Choroid plexus epithelial cell (primary cell): ENCODE measurements around the gene ZCCHC14.

ENCODE experiments used
- DNase-seq: peaks from one replicate; pipeline ENCODE4 v3.0.0-alpha.2; 2010; ENCODE audit warnings: low read depth
- H3K4me3 ChIP-seq: 2 replicates; pipeline ENCODE4 v1.5.1; 2011; ENCODE audit warnings: low read depth, mild to moderate bottlenecking, control low read depth, low read length, moderate library complexity
- CTCF ChIP-seq: conservative IDR thresholded peaks from 2 replicates; pipeline ENCODE4 v1.5.1; 2011; ENCODE audit warnings: low read depth, mild to moderate bottlenecking, control low read depth, inconsistent platforms, low read length, moderate library complexity

The ZCCHC14 gene

GRCh38 chr16:87474017-87474416, 18.8 kb downstream of the ZCCHC14 start:
- no peak for DNase-seq
- H3K4me3 ChIP-seq: no peak overlapping the region
- no peak for TF ChIP-seq CTCF

GRCh38 chr16:87472935-87473334, 19.9 kb downstream of the ZCCHC14 start:
- TF ChIP-seq CTCF: no peak
- no peak for DNase-seq
- no peak overlapping the region for H3K4me3 ChIP-seq

- TF ChIP-seq CTCF: no peak
- H3K4me3 ChIP-seq: no peak overlapping the region
- DNase-seq: no peak
Observed at GRCh38 chr16:87472142-87472778, 20.6 kb downstream of the ZCCHC14 start.

GRCh38 chr16:87471278-87472141, 21.3 kb downstream of the ZCCHC14 start:
- no peak overlapping the region for H3K4me3 ChIP-seq
- TF ChIP-seq CTCF: no peak
- DNase-seq: peak; percentile 42

GRCh38 chr16:87470332-87470731, 22.5 kb downstream of the ZCCHC14 start:
- DNase-seq: peak; percentile 58
- no peak for TF ChIP-seq CTCF
- H3K4me3 ChIP-seq: no peak overlapping the region

- no peak for DNase-seq
- no peak for TF ChIP-seq CTCF
- H3K4me3 ChIP-seq: no peak overlapping the region
Observed at GRCh38 chr16:87469169-87469568, 23.7 kb downstream of the ZCCHC14 start.
